Left renal pelvis (tissue), 4 donors: ENCODE results near the gene TMCO4. TPM values are rescaled to one million over a fixed set of nuclear protein-coding genes. Genes with fewer than 3 reads are reported as not detected.
"Not testable (repeated sequence)": the region's sequence is repeated elsewhere in the genome, so short reads cannot be mapped to it uniquely, and the experiment has no call there.

ENCODE experiments used
- DNase-seq, 4 donors: peaks; one replicate each; pipeline ENCODE4 v3.0.0-alpha.2; 2013; ENCODE audit warnings: low read depth in 4 of 4, low spot score in 3 of 4
- polyA plus RNA-seq, 4 donors: library from polyadenylated mRNA; unstranded; fragments of 120-200 nt; gene quantifications; one replicate each; pipeline ENCODE4 v1.2.1, GENCODE V29; 2013; ENCODE audit not compliant: insufficient read length in 4 of 4

The TMCO4 gene
- polyA plus RNA-seq, 4 donors: 5.2 to 23.8 (median 16.1) TPM

GRCh38 chr1:19814244-19814661 lies 14.5 kb upstream of the TMCO4 start:
- no peak for DNase-seq

GRCh38 chr1:19813643-19813960 lies 13.9 kb upstream of the TMCO4 start:
- no peak for DNase-seq

- DNase-seq: no peak
Measured at GRCh38 chr1:19812875-19813642, 13.3 kb upstream of the TMCO4 start.

DNA sequence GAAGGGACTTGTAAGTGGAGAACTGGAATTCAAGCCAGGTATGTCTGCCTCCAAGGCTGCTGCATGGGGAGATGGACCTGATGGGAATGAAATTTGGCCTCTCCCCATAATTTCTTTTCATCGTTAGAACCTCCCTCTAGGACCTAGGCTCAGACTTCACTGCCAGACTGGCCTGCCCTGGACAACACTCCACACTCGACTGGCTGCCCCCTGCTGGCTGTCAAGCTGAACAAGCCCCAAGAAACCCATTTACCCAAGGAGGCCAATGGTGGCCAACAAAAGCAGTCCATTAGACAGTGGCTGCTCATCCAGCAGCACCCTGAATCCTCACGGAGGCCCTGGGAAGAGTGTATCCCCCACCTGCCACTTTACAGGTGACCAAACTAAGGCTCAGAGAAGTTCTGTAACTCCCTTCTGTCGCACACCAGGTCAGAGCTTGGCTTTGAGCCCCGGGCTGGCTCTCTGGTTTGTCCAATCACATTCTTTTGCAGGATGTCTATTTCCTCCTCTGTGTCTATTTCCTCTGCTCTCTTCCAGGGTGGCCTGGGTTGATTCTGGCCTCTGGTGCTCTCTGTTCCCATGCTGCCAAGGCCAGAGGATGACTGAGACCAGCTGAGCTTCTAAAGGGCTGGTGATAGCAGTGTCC lies 11.6 kb upstream of the TMCO4 start:
- no peak for DNase-seq

DNA sequence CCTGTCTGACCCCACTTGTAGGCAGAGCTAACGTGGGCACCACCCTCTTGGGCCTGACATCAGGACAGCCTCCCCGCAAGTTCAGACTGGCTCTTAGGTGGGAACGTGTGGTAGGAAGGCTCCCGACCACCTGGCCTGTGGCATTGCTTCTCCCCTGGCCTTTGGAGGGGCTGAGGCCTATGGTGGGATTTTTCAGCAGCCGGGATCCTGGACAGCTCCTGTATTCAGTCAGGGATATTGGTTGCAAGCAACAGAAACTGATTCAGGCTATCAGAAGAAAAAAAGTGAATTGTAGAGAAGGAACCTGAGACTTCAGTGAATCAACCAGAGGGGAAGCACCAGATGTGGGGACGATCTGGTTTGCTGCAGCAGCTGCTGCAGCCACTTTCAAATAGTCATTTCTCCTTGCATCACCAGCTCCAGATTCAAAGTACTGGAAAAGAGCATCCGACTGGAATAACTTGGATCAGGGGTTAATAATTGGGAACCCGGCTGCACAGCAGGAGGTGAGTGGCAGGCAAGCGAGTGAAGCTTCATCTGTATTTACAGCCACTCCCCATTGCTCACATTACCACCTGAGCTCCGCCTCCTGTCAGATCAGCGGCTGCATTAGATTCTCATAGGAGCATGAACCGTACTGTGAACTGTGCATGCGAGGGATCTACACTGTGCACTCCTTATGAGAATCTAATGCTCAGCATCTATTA lies 9.5 kb upstream of the TMCO4 start:
- no peak for DNase-seq

GRCh38 chr1:19808351-19808750 lies 8.6 kb upstream of the TMCO4 start:
- DNase-seq: no peak

DNA sequence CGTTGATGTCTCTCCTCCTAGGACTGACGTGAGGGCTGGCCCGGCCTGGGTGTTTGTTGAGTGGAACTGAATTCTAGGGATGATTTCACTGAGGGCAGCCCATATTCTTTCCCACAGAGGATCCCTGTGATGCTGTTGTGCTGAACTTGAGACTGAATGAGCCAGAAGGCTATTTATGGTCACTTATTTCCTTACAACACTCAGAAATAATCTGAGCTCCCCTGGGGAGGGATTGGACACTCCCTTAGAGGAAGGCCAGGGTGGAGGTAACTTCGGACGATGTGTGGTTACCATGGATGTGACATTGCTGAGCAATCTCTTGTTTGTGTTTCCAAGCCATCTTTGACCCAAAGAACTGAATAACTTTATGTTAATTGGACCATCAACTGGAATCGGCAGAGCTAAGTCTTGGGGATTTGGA lies 5.1 kb upstream of the TMCO4 start:
- no peak for DNase-seq

- DNase-seq: no peak
Measured at GRCh38 chr1:19802269-19802668, 2.6 kb upstream of the TMCO4 start.

GRCh38 chr1:19800076-19800804 lies 524 bp upstream of the TMCO4 start:
- DNase-seq: no peak

DNA sequence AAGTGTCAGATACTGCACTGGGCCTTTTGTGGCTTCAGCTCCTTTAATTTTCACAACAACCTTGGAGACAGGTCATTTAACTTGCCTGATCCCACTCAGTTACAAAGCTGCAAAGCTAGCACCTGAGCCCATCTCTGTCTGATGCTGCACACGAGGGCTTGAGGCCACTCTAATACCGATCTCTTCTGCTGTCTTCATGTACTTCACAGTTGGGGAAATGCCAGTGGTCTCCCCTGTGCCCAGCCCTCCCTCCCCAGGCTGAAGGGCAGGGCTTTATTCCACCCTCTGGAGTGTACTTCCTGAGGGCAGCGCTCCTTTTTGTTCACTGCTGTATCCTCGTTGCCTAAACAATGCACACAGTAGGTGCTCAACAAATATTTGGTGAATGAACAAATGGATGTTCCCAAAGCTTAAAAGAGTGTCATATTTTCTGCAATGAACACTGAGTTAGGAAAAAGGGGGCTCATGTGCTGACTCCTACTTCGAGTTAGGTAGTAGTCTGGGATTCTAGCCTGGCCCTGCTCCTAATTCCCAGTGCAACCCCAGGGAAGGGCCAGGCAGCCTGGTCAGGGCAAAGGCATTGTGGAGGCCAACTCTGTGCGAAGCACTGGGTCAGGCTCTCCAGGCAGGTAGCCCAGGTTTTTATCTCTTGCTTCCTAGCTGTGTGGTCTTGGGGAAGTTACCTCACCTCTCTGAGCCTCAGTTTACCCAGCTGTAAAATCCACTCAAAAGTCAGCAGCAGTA lies 1.1 kb downstream of the TMCO4 start:
- no peak for DNase-seq

DNA sequence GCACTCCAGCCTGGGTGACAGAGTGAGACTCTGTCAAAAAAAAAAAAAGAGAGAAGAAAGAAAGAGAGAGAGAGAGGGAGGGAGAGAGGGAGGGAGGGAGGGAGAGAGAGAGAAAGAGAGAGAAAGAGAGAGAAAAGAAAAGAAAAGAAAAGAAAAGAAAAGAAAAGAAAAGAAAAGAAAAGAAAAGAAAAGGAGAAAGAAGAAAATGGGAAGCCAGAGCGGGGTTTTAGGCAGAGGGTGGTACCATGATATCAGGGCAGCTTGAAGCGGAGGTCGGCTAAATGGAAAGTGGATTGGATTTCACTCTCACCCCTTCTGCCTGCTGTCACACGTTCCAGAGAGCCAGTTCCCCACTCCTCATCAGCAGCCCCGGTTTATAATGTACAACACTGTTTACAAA lies 1.9 kb downstream of the TMCO4 start:
- no peak for DNase-seq

- DNase-seq: no peak
Measured at GRCh38 chr1:19794583-19794982, 5.1 kb downstream of the TMCO4 start.

- no peak for DNase-seq
Measured at GRCh38 chr1:19793360-19794046, 6.2 kb downstream of the TMCO4 start.

DNA sequence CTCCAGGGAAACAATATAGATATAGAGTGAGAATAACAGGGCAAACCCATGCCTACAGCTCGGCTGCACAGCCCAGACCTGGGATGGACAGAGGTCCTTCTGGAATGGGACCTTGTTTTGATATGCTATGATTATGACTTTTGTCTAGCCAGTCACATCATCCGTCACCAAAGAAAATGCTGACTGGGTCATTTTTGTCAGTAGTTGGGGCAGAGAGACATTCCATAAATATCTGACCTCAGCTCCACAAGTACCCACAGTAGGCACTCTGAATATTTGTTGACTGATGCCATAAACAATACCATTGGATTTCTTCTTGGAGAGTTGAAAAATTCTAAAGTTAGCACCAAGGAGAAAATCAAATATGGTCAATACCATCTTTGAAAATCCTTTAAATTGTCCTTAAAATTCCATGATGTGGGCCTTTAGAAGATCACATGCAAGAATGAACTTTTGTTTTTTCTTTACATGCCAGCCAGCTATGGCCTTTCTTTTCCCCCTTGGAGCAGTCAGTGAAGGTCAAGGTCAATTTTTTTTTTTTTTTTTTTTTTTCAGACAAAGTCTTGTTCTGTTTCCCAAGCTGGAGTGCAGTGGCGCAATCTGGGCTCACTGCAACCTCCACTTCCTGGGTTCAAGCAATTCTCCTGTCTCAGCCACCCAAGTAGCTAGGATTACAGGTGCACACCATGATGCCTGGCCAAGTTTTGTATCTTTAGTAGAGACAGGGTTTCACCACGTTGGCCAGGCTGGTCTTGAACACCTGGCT lies 7.3 kb downstream of the TMCO4 start:
- DNase-seq: no peak

GRCh38 chr1:19790061-19790975 lies 9.4 kb downstream of the TMCO4 start:
- DNase-seq: not testable (repeated sequence)

DNA sequence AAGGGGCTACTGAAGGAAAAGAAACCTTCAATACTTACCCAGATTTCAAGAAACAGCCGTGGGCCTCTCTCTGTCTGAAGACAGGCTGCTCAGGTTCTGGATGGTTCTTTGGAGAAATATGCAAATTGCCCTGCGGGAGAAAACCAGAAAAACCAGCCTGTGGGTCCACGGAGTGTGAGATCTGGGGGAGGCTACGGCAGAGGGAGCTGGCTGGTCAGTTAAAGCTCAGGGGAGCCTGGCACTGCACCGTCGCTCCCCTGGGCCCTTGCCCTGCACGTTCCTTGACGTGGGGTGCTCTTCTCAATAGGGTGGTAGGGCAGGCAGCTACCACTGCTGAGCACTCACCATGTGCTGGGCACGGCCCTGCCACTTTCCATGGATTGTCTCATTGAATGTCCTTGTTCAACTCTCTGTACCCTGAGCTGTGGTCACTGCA lies 12.7 kb downstream of the TMCO4 start:
- DNase-seq: peak in 3 of 4 donors; percentile 46 to 66 (median 60)

DNA sequence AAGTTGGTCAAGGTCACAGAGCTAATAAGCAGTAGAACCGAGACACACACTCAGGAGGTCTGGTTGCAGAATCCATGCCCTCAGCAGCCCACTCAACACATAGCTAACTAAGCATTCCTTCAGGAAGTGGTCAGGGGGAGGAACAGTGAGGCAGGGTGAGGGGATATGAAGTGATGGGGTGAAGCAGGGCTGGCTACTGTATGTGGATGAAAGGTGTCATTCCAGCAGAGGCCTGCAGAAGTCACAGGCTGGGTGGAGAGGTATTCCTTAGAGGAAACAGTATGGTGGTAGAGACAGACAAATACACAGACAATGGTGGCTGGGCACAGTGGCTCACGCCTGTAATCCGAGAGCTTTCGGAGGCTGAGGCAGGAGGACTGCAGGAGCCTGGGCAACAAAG lies 14.1 kb downstream of the TMCO4 start:
- DNase-seq: no peak

DNA sequence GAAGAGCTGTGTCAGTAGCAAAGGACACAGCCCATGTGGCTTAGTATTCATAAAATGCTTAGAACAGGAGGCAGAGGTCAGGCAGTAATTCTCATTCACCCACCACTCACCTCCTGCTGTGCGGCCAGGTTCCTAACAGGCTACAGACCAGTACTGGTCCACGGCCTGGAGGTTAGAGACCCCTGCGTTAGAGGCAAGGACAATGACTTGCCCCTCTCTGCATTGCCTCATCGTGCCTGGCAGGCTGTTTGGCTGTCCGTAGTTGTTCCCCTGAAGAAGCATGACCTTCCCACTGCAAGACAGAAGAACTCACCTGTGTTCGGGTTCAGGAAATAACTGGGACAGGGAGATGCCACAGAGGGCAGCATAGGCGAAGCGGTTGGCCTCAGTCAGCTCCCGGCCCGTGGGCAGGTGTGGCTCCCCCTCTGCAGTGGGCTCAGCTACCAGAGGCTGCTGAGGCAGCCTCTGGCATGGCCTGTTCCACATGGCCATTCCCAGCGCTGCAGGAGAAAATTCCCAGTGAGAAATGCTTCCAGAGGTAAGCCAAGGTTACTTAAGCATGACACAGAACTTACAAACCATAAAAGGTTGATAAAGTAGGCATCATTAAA lies 19.3 kb downstream of the TMCO4 start:
- no peak for DNase-seq
